WI38 (cell line): Measurements from ENCODE around the gene ZDHHC20.

ENCODE experiments used
- H3K4me3 ChIP-seq: 2 replicates; pipeline ENCODE4 v1.5.1; 2011; ENCODE audit warnings: low read depth, mild to moderate bottlenecking, control low read depth, low read length
- CTCF ChIP-seq: IDR thresholded peaks from 2 replicates; pipeline ENCODE4 v1.5.1; 2012; ENCODE audit warnings: low read depth, mild to moderate bottlenecking, control low read depth, low read length

ZDHHC20 gene

GRCh38 chr13:21436582-21436981, 22.5 kb downstream of the ZDHHC20 start:
- no peak for TF ChIP-seq CTCF
- no peak overlapping the region for H3K4me3 ChIP-seq

- H3K4me3 ChIP-seq = peak overlapping the region; percentile 35
- TF ChIP-seq CTCF = no peak
These were observed 23.4 kb downstream of the ZDHHC20 start for GRCh38 chr13:21435687-21436151.

GRCh38 chr13:21435231-21435630, 23.9 kb downstream of the ZDHHC20 start:
- no peak overlapping the region; the same call in 1 of the 2 replicates for H3K4me3 ChIP-seq
- no peak for TF ChIP-seq CTCF

- no peak overlapping the region for H3K4me3 ChIP-seq
- TF ChIP-seq CTCF = no peak
These were observed 24.5 kb downstream of the ZDHHC20 start for GRCh38 chr13:21434588-21434987.

- H3K4me3 ChIP-seq = no peak overlapping the region
- no peak for TF ChIP-seq CTCF
These were observed 29.9 kb downstream of the ZDHHC20 start for GRCh38 chr13:21429211-21429610.

- no peak for TF ChIP-seq CTCF
- no peak overlapping the region for H3K4me3 ChIP-seq
These were observed 31.4 kb downstream of the ZDHHC20 start for GRCh38 chr13:21427741-21428140.

GRCh38 chr13:21426238-21426637, 32.9 kb downstream of the ZDHHC20 start:
- H3K4me3 ChIP-seq = no peak overlapping the region
- TF ChIP-seq CTCF = no peak
